H1 (cell line): ENCODE data around the gene APH1B. TPM values are rescaled to one million over a fixed set of nuclear protein-coding genes. Genes with fewer than 3 reads are reported as not detected.

Source experiments
- BACH1 ChIP-seq: IDR thresholded peaks from 2 replicates; pipeline ENCODE4 v1.6.1; 2012; ENCODE audit warnings: low read length, improper control_type of control experiment
- EGR1 ChIP-seq: IDR thresholded peaks from 2 replicates; pipeline ENCODE4 v1.6.1; 2011; ENCODE audit warnings: low read depth, low read length, borderline replicate concordance
- EP300 ChIP-seq, 2 experiments: IDR thresholded peaks; 1 replicate in 1 of 2; 2 replicates in 1 of 2; pipeline ENCODE4 v1.6.1; 2011 to 2012; ENCODE audit warnings: low read depth in 2 of 2, low read length in 2 of 2, mild to moderate bottlenecking in 2 of 2, borderline replicate concordance in 1 of 2, inconsistent platforms in 1 of 2, moderate library complexity in 1 of 2
- POU5F1 ChIP-seq: IDR thresholded peaks from 2 replicates; pipeline ENCODE4 v1.6.1; 2011; ENCODE audit warnings: low read depth, mild to moderate bottlenecking, low read length, moderate library complexity
- SIRT6 ChIP-seq: IDR thresholded peaks from one replicate; pipeline ENCODE4 v1.7.1; 2012; ENCODE audit warnings: low read length, inconsistent platforms
- TEAD4 ChIP-seq: IDR thresholded peaks from 2 replicates; pipeline ENCODE4 v1.6.1; 2012; ENCODE audit warnings: low read depth, low read length, inconsistent platforms, mixed read lengths
- polyA plus RNA-seq, 7 experiments: library from polyadenylated mRNA; depleted of rRNA in 3 of 7; stranded (reverse) in 5 of 7; unstranded in 2 of 7; fragments of >200 nt in 5 of 7; fragments of 200-250 nt in 2 of 7; gene quantifications; 1 replicate in 5 of 7; 2 replicates in 1 of 7; 4 replicates in 1 of 7; pipeline versions ENCODE4 v1.2.1 to v1.2.3, GENCODE V29; 2011 to 2013; ENCODE audit warnings: missing spikeins in 2 of 7, mixed read lengths in 2 of 7
- total RNA-seq: library from RNA; stranded (reverse); fragmentation: NEBNext Ultra II Directional; extraction: Animal tissue kit (Norgen Biotek cat#: 25700); gene quantifications from 2 replicates; pipeline ENCODE4 v1.2.1, GENCODE V29; 2021
- TF ChIP-seq, protein P1 (sequence below): IDR thresholded peaks from 2 replicates; pipeline ENCODE4 v1.6.1; 2012; ENCODE audit warnings: low read length, inconsistent platforms

Gene APH1B
- total and polyA plus RNA-seq, 2 of the 8 experiments (the other 6 are each of a cell fraction or from before 2014, with no cell fraction given): 11.5 to 22.9 TPM

DNA sequence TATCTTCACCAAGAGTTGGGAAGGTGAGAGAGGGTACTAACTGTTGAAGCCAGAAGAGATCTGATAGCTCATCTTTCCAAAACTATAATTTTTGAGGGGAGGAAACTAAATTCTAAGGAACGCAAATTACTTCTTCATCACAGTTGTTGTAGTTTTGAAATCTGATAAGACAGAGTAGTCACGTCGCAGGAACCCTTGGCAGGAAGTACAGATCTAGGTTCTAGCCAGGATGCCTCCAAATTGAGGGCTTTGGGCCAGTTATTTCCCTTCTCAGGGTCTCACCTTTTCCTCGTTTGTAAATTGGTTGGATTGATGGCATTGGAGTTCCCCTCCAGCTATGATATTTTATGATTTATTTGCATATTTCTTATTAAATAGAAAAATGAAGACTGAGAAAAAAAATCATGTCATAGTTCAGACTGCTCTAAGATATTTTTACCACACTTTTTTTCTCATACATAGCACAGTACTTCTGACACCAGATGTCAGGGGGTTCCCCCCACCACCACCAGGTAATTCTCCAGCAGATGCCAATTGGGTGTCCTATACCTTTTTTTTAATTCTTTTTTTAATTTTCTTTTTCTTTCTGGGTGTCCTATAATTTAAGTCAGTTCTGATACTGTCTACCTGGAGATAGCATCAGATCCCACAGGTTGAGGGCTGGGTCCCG lies 32.3 kb upstream of the APH1B start (continued):
- no peak for TF ChIP-seq EP300 (IDR thresholded peaks at IDR 0.05; ENCODE audit: borderline replicate concordance in 1 of 2, low read depth in 2 of 2, low read length in 2 of 2)
- TF ChIP-seq SIRT6: no peak
- no peak for TF ChIP-seq EGR1
- TF ChIP-seq POU5F1: no peak
- TF ChIP-seq, protein P1, sequence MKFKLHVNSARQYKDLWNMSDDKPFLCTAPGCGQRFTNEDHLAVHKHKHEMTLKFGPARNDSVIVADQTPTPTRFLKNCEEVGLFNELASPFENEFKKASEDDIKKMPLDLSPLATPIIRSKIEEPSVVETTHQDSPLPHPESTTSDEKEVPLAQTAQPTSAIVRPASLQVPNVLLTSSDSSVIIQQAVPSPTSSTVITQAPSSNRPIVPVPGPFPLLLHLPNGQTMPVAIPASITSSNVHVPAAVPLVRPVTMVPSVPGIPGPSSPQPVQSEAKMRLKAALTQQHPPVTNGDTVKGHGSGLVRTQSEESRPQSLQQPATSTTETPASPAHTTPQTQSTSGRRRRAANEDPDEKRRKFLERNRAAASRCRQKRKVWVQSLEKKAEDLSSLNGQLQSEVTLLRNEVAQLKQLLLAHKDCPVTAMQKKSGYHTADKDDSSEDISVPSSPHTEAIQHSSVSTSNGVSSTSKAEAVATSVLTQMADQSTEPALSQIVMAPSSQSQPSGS: no peak
- TF ChIP-seq BACH1: no peak
- no peak for TF ChIP-seq TEAD4
- TF ChIP-seq, all 59 proteins: peak for 0
